GM19328 (cell line): ENCODE data around the gene SOWAHC.

Experiments
- ATAC-seq: cut with Tn5 transposase; IDR thresholded peaks from one replicate; pipeline ENCODE4 v1.9.1; 2021; ENCODE audit warnings: mild to moderate bottlenecking, moderate library complexity; ENCODE audit not compliant: unreplicated experiment

The SOWAHC gene

DNA sequence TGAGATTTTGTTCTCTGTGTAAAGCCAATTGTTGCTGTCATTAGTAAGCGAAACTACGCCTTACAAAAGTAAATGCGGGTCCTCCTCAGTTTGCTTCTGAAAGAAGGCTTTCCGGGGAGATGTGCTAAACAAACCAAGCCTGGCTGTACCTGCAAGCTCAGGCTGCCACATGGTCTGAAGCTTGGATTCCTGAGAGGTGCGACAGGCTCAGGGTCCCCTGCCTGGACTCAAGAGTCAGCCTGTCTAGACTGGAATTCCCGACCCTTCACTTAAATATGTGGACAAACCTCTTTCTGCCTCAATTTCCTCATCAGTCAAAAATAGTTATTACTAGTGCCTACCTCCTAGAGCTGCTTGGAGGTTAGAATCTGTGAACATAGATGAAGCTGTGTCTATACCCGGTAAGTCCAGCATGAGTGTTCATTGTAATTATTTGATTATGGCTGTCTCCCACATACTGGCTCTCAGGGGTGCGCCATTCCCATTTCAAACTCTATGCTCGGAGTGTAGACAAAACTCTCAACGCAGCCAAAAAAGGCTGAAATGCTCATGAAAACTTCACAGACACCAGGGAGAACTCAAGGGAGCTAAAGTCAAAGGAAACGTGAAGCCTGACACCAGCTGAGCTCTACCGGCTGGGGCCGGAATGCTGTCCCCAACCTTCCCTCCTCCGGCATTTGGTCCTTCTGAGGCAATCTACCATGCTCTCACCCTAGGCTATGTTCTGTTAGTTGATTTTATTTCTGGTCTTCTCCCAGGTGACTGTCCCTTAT is 31.4 kb downstream of the SOWAHC start:
- no peak for ATAC-seq

DNA sequence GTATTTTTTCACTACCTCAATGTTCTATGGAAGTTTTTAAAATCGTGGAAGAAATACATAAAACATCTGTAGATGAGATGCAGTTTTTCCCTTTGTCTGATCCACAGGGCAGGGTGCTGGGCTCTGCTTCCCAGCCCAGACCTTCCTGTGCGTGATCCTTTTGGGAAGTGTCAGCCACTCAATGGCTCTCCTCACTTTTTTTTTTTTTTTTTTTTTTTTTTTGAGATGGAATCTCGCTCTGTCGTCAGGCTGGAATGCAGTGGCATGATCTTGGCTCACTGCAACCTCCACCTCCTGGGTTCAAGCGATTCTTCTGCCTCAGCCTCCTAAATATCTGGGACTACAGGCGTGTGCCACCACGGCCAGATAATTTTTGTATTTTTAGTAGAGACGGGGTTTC is 32.8 kb downstream of the SOWAHC start:
- no peak for ATAC-seq

DNA sequence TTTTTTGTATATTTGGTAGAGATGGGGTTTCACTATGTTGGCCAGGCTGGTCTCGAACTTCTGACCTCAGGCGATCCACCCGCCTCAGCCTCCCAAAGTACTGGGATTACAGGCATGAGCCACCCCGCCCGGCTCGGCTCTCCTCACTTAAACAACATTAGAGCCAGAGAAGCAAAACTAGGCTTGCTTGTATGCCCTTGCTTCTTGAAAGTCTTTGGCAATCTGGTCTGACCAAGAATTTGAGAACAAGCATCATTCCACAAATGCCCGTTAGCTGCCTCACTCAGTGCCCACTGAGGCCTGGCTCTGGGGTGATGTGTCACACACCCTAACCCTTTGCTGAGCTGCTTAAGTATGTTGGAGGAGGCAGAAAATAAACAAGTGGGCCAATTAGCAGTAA is 33.5 kb downstream of the SOWAHC start:
- ATAC-seq, result no peak

DNA sequence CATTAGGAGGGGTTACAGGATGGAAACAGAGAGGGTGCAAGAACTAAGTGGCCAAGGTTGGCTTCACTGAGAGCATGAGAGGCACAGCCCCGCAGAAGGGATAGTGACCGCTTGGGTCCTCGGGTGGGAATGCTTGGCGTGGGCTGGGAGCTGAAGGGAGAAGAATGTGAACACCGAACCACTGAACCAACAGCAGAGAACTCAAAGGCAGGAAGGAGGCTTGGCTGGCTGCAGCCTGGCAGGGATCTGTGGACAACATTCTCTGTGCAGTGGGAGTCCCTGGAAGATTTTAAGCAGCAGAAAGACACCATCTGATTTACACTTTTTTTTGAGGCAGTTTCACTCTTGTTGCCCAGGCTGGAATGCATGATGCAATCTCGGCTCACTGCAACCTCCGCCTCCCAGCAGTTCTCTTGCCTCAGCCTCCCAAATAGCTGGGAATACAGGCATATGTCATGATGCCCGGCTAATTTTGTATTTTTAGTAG is 33.9 kb downstream of the SOWAHC start:
- no peak for ATAC-seq

DNA sequence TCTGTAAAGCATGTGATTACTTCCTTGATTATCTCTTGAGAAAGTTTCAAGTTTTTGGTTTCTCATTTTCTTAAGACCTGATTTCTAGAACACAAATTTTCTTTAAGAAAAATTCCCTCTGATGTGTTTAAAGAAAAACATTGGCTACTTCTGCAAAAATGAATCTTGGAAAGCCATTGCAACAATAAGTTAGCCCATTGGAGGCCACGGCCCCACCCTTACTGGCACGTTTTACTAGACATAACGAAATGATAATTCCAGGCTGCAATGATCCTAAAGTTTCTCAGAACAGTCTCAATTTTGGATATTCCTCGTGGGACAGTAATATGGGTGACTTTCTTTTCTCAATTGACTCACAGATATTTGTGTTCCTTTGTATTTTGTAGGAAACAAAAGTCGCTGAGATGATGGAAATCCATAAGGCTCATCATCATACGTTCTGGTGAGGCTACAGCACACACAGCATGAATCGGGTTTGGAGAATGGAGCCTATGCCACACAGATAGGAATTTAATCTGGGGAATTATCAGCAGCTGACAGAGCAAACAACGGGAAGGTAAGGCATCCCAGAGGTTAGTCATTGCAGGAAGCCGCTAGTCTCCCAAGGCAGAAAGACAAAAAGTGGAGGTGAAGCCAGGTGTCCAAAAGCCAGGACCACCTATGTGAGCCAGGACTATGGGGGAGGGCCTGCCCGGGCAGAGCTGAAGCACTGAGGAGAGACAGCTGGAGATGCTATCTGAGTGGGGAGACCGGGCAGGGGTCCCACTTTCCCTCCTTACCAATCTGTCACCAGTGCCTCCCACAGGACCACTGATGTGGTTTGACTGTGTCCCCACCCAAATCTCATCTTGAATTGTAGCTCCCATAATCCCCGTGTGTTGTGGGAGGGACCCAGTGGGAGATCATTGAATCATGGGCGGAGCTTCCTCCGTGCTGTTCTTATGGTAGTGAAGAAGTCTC is 35.9 kb downstream of the SOWAHC start:
- ATAC-seq, result no peak

DNA sequence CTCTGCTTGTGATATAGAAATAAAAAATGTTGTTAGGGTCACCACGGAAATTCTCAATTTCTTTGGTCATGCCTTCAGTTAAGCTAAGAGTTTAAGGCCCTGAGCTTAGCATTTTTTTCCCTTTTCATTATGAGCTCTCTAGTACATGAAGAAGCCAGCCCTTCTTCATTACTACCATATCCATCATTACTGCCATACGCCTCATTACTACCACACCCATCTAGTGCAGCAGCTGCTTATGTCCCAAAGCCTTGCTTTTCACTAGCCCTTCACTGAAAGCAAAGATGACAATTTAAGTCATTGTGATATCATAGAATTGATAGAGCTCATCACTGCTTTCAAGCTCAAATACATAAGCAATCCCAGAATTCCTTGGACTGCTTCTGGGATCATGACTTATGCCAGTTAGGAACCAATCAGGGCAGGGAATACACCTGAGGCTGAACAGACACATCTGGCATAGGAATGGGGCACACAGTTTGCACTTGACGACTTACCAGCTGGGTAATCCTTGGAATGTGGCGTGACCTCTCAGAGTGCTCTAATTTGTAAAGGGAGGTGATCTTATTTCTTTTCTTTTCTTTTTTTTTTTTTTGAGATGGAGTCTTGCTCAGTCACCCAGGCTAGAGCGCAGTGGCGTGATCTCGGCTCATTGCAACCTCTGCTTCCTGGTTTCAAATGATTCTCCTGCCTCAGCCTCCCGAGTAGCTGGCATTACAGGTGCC is 40.3 kb downstream of the SOWAHC start:
- no peak for ATAC-seq

DNA sequence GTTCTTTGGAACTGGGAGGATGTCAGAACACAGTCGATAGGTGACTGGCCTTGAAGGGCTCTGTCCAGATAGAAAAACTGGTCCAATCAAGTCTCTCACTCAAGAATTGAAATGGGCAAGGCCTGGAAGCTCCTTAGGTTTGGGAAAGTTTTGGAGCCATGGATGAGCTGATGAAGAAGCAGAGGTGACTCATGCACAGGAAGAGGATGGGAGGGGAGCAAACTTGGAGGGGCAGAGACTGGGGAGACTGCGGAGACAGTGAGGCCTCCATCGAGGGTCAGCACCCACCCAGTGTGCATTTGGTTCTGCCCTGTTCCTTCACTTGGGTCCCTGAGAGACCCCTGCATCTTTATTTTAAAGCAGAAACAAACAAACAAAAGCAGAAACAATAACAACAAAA is 41.1 kb downstream of the SOWAHC start:
- no peak for ATAC-seq

DNA sequence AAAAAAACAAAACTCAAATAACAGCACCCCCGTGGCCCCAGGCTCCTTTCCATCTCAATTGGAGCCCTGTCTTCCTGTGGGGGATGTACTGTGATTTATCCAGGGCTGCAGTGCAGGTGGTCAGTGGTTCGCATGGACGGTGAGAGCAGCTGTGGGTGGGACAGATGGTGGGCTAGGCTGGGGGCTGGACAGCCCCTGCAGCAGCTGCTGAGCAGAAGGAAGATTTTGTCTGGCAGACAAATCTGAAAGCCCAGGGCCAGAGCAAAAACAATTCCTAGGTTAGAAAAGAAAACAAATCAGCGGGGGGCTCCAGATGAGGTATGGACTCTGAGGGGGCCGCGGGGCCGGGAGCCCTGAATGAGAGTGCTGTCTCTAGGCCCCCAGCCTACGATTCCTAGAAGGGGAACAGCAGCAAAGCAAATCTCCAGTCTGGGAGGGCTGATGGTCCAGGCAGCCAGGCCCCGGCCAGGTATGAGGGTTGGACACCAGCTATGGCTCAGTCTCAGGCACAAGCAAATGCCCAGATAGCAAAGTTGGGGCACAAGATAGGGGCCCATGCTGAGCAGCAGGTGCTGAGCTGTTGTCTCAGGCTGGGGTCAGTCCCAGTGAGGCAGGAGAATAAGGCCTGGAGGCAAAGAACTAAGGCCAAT is 45.4 kb downstream of the SOWAHC start:
- no peak for ATAC-seq

DNA sequence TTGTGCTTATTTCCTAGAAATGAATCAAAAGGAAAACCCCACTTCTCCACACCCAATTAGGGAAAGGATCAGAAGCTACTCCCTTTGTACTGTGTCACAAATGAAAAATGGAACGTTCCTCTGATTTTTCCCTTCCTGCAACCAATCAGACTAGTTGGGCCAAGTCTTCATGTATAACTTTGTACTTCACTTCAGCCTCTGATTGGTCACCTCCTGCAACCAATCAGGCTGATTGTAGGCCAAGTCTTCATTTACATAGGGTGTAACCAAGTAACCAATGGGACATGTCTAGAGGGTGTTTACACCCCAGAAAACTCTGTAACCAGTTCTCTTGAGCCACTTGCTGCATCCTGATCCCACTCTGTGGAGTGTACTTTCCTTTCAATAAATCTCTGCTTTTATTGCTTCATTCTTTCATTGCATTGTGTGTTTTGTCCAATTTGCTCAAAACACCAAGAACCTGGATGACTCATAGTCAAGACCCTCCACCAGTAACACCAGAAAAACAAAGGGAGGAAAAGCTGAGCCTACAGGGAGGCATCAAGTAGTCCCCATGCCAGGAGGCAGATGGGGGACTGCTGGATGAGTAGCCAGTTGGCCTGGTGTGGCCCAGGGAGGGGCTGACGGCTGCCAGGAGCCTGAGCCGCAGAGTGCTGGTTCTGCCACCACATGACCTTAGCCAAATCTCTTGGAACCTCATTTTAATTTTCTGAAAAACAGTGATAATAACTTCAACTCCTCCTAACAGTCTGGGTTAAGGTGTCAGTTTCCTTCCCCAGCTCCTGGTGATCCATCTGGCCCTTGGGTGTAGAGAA is 46.1 kb downstream of the SOWAHC start:
- no peak for ATAC-seq

DNA sequence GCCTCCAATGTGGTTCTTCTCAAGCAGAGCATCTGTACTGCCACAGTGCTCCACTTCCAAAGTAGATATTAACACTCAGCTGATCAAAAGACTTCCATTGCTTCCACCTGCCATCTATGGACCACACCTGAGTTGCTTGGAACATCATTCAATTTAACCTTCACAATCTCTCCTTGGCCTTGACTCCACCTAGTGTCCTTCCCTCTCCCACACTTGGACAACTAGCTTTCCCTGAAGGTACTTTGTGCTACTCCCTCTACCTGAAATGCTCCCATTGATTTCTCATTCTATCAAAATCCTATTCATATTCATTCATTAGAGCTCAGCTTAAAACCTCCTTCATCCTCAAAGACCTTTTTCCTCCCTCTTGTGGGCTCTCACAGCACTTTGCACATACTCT is 48.7 kb downstream of the SOWAHC start:
- no peak for ATAC-seq

DNA sequence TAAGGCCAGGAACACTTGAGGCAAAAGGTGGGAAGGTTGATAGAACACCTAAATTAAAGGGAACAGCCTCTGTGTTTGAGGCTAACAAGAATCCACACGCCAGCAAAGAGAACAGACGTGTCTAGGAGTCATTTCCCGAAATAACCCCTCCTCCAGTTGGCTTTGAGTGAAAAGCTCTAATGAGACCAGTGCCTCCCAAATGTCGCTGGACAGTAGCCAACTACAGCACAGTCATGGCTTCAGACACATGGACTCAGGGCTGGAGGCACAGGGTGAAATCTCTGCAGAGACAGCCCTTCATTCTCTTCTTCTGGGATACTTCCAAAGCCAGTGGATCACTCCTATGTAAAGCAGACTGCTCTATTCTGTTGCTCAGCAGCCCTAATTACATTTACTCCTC is 49.6 kb downstream of the SOWAHC start:
- no peak for ATAC-seq

DNA sequence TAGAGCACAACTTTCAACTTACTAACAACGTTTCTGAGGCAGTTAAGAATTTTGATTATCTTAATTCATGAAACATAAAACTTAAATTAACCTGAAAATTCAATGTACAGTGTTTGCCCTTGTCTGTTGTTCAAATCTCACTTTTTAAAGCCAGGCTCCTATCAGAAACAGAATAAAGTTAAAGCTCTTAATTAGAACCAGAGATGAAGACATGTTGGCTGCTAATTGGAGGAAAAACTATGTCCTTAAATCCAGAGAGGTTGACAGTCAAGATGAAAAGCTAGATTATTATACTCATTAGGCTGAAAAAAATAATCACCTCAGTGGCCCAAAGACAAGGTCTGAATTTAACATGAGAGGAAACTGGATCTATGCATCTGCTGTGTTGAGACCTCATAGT is 52.3 kb downstream of the SOWAHC start:
- ATAC-seq, result no peak
